NCI-H2029 treated with DMSO at 0.1 percent for 48 hours (cell line): ENCODE measurements around the gene DTNB.
"Not testable (repeated sequence)": the region's sequence is repeated elsewhere in the genome, so short reads cannot be mapped to it uniquely, and the experiment has no call there.

Experiments used
- DNase-seq: peaks from one replicate; lab custom pipeline; 2025; lab: John Stamatoyannopoulos, UW

The DTNB gene

DNA sequence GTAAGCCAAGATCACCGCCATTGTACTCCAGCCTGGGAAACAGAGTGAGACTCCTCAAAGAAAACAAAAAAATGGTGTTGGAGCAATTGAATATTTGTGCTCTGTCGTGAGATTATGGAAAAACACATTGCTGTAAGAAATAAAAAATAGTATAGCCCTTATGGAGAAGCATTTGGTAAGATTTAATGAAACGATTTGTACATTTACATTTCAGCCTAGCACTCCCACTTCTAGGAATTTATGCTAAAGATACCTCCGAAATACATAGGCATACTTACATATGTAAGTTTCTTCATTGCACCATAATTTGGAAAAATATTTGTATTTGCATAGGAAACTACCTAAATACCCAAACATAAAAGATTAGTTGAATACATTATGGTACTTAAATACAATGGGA is 8.7 kb upstream of the DTNB start:
- DNase-seq, result no peak

DNA sequence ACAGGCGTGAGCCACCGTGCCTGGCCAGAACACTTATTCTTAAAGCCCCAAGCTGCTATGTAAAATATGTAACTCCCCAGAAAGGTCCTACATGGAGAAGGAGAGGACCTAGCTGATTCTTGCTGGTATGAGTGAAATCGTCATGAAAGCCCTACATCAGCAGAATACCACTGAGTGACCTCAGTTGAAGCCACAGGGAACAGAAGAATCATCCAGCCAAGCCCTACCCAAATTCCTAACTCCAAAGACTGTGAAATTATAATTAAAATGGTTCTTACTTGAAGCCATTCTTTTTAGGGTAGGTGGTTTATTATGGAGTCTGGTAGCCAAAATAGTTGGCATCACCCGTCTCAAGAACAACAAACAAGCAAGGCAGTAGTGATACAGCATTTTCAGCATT is 4.5 kb upstream of the DTNB start:
- no peak for DNase-seq

DNA sequence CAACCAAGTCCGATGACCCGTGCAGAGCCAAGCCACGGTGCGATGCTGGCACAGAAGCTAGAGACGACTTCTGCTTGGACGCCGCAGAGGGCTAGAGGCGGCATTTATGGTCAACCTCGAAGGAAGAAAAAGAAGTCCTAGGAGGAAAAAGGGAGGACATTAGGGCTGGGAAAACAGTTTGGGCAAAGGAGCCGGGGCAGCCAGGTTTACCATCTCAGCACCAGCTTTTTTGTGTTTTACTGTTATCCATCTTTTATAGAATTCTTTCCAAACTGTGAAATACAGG is 643 bp upstream of the DTNB start:
- no peak for DNase-seq

DNA sequence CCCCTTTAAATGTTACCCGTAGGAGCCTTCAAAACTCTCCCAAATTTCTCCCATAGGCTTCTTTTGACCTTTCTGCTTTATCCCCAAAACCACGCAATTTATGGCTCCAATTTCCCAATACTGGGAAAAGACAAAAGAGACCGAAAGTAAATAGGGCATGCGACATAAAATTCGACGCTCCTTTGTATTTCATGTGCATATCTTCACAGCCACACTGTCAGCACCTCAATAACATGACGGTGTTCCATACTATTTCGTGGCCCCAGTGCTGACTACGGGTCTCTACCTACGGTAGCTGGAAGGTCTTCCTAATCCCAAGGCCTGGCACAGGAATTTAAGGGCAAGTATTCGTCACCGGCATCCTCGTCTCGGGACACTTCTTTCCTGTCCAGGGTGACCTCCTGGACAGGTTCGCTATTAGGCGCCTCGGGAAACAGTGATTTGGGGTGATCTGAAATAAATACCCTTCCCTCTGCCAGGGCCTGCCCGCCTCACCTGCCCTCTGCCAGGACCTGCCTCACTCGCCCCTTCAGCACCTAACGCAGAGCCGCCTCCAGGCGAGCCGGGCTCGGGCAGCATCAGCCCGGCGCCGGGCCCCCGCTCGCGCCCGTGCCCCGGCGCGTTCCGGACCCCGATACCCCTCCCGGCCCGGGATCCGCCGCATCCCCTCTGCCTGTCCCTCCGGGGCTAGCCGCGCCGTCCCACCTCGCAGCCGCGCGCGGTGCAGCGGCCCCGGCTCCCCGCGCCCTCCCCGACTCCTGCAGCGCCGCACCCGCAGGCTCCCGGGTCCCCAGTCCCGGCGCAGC is 680 bp downstream of the DTNB start:
- no peak for DNase-seq

DNA sequence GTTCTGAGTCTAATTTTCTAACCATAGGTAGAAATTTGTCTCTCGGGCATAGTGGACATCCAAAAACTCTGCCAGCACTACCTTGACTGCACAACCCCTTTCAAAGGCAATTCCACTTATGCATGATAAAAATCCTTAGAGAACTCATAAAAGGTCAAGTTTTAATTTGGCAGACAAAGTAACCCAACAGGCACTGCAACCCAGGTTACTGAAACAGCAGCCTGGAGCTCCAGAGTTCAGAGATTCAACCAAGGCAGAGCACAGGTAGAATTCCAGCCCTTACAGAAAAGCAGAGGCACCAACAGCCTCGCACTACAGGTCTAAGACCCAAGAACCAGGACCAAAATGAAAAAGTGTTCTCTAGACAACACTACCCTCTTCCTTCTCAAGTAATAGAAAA is 1.8 kb downstream of the DTNB start:
- DNase-seq, result no peak

DNA sequence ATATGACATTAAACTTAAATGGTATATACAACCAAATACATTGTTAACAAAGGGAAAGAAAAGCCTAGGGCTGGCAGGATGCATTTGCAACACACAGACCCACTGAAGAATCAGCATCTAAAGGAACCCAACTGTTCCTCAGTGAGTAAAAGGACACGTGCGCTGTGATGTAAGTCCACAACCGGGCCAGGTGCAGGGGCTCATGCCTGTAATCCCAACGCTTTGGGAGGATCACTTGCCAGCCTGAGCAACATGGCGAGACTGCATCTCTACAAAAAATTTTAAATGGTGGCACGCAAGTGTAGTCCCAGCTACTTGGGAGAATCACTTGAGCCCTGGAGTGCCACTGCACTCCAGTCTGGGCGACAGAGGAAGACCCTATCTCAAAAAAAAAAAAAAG is 3.9 kb downstream of the DTNB start:
- DNase-seq, result no peak

DNA sequence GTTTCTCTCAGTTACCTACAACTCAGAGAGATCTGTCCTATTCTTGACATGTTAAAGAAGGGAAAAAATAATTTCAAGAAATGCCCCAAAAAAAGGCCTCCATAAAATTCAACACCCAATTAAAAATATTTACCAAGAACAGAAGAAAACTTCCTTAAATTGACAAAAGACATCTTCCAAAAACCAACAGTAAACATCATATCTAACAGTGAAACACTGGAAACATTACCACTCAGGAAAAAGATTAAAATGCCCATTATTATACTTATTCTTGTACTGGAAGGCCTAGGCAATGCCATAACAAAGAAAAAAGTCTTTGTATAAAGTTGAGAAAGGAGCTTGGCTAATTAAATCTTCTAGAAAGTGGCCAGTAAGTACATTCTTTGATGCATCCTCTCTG is 7.2 kb downstream of the DTNB start:
- no peak for DNase-seq

DNA sequence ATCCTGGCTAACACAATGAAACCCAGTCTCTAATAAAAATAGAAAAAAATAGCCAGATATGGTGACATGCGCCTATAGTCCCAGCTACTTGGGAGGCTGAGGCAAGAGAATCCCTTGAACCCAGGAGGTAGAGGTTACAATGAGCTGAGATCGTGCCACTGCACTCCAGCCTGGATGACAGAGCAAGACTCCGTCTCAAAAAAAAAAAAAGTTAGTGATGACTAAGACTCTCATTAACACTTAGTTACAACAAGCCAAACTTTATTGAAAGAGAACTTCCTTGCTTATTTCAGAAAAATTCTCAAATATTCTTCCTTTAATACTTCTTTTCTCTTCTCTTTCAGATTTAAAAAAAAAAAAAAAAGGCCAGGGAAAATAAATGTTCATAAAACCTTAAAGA is 7.9 kb downstream of the DTNB start:
- not testable (repeated sequence) for DNase-seq

DNA sequence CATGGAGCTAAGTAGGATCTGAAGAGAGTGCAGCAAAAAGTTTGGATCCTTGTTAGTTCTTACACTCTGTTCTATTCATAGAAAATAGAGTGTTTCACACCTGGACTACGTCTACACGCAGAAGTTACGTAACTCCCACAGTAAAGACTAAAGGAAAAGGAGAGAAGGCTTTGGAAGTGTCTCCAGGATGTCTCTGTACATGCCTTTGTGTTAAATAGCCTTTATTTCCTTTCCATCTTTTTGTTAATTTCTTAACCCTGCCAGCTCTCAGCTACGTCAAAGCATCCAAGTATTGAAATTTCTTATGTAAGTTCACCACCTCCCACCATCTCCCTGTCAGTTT is 8.4 kb downstream of the DTNB start:
- no peak for DNase-seq

DNA sequence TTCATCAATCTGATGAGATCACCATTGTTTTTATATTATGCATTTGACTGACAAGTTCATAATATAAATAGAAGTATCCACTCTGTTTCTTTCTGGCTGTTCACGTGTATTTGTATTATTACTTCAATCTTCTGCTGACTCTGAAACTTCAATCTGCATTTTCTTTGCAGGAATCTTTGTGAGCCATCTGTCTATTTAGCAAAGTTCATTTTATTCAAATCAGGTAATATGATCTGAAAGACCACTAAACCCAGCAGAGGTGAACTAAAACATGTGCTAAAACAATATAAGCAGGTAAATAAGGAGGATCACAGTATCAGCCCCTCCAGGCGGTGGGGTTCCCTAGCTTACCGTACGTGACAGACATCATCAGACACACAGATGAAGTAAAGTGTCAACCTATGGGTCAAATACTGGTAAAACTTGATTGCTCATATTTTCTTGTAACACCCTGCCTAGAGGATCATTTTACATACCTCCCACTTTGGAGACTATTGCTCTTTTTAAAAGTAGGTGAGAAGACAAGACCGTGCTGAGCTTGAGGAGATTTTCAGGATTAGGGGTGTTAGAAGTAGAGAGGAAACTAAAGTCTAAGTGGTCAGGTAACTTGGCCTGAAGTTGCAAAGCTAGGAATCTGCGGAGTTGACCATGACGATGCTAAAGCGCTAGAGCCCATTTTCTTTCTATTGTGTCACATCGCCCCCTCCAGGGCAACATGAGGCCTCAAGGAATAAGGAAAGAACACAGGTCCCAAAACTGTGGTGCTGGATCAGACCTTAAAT is 9.0 kb downstream of the DTNB start:
- no peak for DNase-seq

DNA sequence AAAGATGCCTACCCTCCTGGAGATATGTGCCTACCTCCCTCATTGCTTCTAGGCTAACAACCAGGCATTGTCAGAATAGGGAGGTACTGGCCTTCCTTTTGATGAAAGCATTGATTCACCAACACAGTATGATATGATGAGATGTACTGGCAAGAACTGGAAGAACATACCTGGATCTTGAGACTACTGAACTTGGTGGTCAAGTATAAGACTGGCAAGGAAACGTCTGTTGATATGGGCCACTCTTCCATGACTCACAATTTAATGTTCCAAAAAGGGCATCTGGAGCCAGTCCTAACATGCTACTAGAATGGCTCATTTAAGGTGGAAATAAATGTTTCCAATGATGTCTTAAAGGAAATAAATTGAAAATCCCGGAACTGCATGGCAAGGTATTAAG is 18.1 kb downstream of the DTNB start:
- no peak for DNase-seq

DNA sequence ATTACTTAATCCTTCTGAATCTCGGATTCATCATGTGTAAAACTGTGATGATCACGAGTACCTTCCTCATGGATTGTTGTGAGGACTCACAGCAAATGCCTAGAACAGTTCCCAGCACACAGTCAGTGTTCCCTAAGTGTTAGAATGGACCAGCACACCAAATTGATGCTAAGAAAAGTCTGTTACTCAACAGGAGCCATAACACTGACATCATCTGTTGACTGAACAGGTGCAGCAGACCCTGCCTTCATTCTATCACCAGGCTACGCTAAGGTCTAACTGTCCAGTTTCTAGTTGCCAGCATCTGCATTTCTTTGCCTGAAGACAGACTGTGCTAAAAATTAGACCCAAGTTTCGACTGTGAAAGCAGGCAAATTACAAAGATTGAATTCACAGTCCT is 18.6 kb downstream of the DTNB start:
- no peak for DNase-seq

DNA sequence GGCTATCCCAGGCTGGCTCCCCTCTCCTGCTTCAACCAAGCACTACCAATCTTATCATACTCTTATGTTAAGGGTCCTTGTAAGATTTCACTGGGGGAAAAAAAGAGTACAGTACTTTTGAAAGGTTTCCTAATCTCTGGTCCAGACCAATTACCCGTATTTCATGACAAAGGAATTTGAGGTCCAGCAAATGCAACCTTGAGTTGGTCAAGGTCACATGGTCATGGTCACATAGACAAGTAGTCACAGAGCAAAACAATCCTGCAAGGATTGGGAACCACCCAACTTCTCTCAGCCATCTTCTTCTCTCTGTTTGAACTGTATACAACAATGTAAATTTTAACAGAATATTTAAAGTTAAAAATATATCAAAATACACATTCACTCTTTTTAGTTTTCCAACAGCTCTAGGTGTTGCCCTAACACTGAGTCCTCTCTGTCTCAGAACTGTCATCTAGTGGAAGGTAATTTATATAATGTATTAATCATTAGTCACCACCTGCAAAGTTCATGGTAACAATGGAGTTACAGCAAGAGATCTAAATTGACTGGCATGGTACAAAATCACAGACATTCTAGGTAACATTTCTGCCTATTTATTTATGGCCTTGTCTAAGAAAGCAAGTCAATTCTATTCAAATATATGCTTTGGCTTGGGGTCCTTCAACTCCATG is 21.5 kb downstream of the DTNB start:
- DNase-seq, result no peak

DNA sequence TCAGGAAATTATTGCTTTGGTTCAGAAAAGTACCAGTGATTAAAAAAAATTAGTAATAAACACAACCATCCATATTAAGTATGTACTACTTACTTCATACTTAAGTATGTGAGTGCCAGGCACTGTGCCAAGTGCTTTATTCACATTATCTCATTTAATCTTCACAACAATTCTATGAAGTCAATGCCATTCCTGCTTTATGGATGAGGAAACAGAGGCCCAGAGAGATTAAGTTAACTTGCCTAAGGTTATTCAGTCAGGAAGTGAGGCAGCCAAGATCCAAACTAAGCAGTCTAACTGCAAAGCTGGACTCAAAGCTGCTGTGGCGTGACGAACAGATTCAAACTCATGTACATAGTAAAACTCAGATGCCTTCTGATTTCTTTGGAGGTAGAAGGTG is 22.3 kb downstream of the DTNB start:
- DNase-seq, result no peak

DNA sequence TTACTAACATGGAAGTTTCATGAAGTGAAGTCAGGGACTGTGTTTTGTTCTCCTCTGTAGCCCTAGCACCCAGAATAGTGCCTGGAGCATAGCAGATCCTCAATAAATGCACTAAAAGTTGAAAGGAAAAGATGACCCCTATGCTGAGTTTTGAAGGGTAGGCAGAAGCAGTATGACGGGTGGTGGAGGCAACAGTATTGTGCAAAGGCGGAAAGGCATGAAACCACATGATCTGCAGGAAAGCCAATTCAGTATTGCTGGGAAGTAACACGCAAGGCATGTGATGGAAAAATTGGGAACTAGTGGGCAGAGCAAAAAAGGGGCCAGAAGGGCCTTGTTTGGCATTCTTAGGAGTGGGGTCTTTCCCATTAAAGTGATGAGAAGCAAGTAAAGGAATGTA is 23.1 kb downstream of the DTNB start:
- no peak for DNase-seq

DNA sequence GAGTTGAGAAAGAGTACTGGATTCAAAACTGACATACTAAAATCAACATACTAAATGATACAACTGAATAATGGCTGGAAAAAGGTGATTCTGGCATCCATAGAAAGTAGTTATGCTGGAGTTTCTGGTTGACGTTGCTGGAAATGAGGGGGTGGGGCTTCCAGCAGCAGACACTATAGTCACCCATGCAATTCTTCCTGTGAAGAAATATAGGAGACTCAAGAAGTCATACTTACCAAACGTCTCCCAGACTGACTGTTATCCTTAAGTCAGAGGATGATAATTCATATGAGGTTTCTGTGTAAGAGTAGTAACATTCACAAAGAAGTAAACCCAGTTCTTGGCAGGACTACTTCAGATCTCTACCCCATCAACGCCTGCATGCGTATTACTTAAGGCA is 23.6 kb downstream of the DTNB start:
- no peak for DNase-seq

DNA sequence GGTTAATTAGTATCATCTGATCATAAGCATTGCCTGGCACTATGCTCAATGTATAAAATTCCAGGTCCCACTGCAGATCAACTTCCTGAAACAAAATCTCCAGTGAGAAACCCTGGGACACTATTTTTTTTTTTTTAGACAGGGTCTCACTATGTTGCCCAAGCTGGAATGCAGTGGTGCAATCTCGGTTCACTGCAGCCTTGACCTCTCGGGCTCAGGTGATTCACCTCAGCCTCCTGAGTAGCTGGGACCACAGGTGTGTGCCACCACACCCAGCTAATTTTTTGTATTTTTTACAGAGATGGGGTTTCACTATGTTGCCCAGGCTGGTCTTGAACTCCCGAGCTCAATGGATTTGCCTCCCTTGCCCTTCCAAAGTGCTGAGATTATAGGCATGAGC is 31.1 kb downstream of the DTNB start:
- no peak for DNase-seq

DNA sequence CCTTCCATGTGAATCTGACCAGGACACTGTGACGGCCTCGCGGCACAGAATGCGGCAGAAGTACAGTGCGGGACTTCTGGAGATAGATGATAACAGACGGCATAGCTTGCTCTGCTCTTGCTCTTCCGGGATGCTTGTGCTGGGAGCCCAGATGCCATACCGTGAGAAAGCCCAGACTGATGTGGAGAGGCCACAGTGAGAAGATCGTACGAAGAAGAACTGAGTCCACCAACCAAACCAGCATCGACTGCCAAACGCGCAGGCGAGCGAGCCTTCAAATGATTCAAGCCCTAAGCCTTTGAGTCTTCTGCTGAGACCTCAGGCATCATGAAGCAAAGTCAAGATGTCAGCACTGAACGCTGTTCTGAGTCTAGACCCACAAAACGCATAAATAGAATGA is 33.7 kb downstream of the DTNB start:
- no peak for DNase-seq

DNA sequence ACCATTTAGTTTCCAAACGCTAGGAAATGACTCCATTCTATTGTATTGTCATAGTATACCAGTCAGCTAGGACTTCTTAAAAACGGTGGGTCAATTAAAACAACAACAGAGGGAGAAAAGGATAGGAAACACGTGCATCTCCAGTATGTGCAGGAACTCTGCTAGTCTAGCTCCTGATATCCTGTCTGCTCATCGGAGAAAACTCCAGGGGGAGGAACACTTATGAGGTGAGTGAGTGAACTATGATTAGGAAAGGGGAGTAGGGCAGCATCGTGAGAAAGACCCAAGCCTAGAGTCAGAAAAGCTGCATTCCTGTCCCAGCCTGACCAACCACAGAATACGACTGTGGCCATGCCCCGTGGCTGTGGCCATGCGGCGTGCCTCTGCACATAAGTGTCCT is 34.2 kb downstream of the DTNB start:
- DNase-seq, result no peak

DNA sequence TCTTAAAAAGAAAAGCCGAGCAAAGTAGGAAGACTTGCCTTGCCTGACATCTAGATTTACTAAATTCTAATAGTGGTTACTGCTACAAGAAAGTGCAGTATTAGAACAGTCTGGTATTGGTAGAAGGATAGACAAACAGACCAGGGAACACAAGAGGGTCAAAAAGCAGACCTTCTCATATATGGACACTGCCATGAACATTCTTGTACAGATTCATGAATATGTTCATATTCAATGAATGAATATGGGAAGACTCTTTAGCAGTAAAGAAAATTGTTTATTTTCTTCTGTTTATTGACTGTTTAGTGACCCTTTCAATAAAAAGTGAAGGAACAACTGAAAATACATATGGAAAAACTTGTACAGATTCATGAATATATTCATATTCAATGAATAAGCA is 37.6 kb downstream of the DTNB start:
- DNase-seq, result no peak

DNA sequence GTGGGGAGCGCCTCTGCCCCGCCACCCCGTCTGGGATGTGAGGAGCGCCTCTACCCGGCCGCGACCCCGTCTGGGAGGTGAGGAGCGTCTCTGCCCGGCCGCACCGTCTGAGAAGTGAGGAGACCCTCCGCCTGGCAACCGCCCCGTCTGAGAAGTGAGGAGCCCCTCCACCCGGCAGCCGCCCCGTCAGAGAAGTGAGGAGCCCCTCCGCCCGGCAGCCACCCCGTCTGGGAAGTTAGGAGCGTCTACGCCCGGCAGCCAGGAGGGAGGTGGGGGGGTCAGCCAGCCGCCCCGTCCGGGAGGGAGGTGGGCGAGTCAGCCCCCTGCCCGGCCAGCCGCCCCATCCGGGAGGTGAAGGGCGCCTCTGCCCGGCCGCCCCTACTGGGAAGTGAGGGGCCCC is 39.6 kb downstream of the DTNB start:
- DNase-seq, result not testable (repeated sequence)

DNA sequence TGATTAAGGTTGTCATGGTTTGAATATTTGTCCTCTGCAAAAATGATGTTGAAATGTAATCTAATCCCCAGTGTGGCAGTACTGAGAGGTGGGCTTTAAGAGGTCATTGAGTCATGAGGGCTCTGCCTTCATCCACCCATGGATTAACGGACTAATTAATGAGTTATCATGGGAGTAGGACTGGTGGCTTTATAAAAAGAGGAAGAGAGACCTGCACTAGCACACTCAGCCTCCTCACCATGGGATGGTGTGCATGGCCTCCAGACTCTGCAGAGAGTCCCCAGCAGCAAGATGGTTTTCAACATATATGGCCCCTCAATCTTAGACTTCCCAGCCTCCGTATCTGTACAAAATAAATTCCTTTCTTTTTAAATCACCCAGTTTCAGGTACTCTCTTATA is 41.0 kb downstream of the DTNB start:
- no peak for DNase-seq

DNA sequence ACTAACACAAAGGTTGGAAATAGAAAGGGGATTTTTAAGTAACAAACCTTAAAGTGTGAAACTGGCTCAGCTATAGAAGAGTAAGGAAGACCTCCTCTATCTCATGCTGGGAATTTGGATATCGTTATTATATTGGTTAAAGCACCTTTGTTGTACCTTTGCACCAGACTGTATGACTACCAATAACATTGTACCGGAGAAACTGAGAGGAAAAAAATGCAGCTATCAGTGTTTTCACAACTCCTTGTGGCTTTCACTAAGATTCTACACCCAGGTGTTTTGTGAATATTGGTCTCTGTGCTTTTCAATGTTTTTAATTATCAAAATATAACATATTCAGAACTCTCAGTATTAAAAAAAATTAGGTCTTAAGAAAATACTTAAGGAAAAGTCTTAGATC is 48.7 kb downstream of the DTNB start:
- no peak for DNase-seq

DNA sequence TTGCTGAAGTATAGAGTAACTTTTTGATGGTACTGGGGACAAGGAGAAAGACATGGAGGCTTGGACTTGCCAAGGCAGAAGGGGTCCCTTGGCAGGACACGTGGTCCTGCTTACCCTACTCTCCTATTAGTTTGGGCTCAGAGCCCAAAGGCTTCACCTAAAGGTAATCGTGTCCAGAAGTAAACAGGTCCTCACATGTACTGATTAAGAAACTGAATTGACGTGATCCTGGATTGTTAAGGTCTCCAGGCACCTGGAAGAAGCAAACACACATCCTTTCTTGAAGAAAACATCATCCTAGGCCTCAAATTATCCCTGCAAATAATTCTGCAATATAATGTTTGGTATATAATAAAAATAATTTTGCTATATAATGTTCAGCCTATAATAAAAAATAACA is 50.0 kb downstream of the DTNB start:
- no peak for DNase-seq
